ENCODE results near the gene HBG2.

- TF ChIP-seq CTCF (IDR thresholded peaks at IDR 0.05; ENCODE audit: low read length) (no peak), EZH2 (optimal IDR thresholded peaks at IDR 0.05; ENCODE audit: low read depth, low read length) (no peak)
Observed at GRCh38 chr11:5250543-5251204, 3.9 kb downstream of the HBG2 start.
